NCI-H1436 treated with DMSO at 0.1 percent for 48 hours (cell line): Measurements from ENCODE around the gene RAMP2.
"Not testable (repeated sequence)": the region's sequence is repeated elsewhere in the genome, so short reads cannot be mapped to it uniquely, and the experiment has no call there.

Experiments used
- DNase-seq: peaks from one replicate; lab custom pipeline; 2025; lab: John Stamatoyannopoulos, UW

Gene RAMP2

GRCh38 chr17:42760652-42761581, at the start of gene RAMP2:
RAMP2 (plus strand) TSS chr17:42761227; CDS start chr17:42761262, 35 bp downstream.
- no peak for DNase-seq

DNA sequence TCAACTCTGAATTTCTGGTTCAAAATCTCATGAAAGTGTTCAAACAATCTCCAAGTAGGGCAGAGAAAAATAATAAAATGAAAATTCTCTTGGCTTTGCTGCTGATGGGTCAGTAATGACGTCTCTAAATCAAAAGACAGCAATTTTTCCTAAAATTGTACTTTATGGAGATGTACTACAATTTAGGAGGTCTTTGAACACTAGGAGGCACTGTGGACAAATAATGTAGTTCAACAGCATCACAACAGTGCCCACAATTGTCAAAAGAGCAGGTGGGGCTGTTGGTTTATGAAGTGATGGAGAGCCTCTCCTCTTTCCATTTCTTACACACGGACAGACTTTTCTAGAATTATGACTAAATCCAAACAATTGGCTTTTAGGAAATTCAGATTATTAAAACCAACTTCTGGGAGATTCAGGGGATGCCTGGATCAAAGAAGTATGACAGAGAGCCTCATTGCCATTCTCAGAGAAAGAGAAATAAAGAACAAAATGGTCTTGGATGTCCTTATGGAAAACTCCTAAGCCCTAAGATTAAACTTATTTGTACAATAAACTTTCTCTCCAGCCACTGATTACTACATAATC, 39.9 kb upstream of the RAMP2 start:
- DNase-seq: peak; percentile 30

DNA sequence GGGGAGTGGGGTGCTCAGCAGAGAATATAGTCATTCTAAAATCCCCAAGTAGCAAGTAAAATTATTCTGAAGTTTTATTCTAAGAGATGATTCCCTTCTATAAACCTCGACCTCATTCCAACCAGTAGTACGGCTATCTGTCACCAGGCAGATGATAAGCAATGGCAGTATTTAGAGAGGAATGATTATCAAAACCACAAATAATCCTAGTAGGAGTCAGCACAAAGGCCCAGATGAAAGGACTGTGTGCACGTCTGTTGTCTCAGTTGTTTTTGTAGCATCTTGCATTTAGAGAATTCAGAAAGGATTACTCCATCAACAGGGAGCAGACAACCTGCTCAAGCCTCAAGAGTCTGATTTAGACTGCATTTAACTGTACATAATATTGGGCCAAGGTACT, 37.4 kb upstream of the RAMP2 start:
- DNase-seq: no peak

- no peak for DNase-seq
Measured at GRCh38 chr17:42725143-42725542, 35.9 kb upstream of the RAMP2 start.

- no peak for DNase-seq
Measured at GRCh38 chr17:42740699-42741098, 20.3 kb upstream of the RAMP2 start.

- not testable (repeated sequence) for DNase-seq
Measured at GRCh38 chr17:42742916-42743315, 18.1 kb upstream of the RAMP2 start.

DNA sequence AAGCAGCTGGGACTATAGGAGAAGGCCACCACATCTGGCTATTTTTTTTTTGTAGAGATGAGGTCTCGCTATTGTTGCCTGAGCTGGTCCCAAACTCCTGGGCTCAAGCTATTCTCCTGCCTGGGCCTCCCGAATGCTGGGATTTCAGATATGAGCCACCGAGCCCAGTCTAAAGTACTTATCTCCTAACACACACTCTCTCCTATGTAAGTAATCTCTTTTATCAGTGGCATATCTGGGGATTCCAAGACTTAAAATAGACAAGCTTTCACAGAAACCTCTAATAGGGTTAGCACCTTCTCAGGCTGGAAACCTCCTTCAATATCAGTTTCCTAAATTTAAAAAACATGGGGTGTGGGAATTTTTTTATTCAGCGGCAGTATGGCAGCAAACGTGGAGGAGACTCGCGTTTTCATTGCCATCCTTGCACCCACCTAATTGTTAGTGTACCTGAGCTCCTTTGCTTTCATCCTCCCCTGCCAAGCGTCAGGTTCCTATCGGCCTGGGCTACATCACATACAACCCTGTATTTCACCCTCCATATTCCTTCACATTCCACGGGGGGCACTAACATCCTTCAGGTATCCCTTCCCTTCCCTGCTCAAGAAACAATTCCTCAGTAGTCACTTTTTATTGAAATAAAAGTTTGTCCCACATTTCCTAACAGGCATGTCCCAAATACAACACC, 17.3 kb upstream of the RAMP2 start:
- no peak for DNase-seq

- no peak for DNase-seq
Measured at GRCh38 chr17:42744283-42744805, 16.7 kb upstream of the RAMP2 start.

DNA sequence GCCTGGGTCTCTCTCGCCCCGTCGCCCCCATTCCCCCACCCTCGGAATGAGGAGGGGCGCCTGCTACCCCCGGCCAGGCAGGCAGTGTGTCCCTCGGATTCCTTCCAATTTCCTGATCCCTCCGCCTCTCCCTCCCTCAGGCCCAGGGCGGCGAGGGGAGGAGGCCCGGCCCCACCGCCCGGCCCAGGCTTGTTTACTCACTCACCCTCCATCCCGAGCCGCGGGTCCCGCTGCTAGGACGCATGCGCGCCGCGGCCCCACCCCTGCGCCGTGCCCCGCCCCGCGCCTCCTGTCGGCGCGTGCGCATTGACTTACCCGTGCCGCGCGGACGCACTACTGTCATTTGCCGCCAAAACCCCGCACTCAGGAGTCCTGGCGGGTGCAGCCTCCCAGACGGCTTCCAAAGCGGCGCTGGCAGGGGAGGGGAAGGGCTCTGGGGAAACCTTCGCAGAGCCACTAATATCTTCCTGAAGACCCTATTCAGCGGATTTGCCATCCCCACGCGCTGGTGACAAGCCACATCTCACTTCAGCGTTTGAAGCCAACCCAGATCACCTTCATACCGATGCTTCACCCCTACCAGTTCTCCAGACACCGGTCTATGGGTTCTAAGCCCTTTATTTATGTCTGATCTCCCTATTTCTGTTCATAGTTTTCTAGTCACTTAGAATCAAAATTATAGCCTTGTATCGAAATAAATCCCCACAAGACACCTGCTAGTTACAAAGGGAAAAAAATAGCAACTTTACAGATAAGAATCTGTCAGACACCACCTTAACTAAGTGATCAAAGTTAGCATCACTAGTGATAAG, 16.0 kb upstream of the RAMP2 start, which contains the start of gene EZH1:
TSS of gene EZH1 (minus strand) at position 235 of the 812 bp plus-strand sequence. CDS start 16,099 bp downstream, outside the sequence.
- peak; percentile 84 for DNase-seq

DNA sequence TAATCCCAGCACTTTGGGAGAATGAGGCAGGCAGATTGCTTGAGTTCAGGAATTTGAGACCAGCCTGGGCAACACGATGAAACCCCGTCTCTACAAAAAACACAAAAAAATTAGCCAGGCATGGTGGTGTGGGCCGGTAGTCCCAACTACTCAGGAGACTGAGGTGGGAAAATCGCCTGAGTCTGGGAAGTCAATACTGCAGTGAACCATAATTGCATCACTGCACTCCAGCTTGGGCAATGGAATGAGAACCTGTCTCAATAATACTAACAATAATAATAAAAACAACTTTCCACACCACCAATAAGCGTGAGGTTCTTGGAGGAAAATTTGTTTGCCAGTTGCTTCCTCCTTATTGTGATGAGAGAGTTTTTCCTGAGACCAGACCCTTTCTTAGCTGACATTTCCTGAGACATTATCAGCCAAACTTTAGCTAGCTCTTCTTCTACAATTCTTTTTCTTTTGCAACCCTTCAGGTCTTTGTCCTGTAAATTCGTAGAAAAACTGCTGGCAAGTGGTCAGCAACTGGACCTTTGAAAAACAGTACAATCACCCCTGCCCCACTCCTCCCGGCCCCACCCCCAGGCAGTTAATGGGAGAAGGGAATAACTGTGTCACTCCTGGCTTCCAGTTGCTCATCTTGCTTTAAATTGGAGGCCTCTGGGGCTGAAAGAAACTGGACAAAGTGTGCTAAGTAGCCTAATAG, 12.7 kb upstream of the RAMP2 start:
- no peak for DNase-seq

DNA sequence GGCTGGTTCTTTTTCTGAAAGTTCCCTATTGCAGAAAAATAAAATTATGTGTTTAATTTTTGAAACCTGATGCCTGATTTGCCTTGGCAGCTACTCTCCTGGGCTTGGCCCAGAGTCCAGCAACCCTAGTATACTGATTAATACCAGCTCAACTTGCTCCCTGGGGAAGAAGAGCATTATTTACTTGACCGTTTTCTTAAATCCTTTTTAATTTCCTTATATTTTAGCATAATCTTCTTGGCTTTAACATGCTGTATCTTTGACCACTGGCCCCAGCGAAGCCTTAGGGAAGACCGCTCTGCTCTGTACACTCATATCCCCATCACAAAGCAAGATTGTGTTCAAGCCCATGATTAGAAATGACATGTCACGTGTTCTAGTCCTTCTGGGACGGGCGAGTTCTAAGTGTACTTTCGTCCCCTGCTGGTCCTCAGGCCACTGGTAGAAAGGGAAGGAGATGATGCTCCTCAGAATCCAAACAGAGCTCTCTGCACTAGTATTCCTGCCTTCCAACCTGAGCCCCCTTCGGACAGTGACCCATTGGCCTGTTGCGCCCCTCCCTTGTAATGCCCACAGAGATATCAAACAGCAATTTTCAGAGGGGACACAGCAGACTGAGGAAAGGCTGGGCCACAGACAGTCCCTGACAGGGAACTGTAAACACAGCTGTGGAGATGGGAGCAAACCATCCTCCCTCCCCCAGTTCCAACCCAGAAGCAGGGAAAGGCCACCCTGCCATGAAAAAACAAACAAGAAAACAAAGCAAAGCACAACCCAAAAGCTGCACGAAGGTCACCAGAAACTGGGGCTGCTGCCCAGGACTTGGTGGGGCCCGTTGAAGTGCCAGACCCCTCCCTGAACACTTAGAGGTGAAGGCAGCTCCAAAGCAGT, 11.9 kb upstream of the RAMP2 start:
- DNase-seq: no peak

DNA sequence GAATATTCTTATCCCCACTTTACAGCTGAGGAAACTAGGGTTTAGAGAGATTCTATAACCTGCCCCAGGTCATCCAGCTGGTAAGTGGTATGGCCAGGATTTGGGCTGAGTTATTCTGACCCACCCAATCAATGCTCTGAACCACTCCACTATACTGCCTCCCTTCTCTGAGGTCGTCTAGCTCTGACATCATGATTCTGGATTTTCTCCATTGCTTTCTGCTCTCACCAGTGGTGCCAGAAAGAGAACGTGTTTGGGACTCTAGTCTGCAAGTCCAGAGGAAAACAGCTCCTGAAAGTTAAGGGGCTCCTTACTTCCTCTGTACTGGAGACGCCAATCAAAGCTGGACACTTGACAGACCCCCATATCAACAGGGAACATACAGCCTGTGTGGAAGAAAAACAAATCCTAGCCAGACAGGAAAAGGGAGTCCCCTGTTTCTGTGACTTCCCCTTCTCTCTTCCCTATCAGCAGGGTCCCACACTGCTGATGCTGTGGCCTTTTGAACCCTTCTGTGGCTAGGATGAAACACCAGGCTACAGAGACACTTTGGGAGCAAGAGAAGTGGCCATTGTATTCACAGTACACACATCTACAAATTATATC, 10.2 kb upstream of the RAMP2 start:
- DNase-seq: no peak

DNA sequence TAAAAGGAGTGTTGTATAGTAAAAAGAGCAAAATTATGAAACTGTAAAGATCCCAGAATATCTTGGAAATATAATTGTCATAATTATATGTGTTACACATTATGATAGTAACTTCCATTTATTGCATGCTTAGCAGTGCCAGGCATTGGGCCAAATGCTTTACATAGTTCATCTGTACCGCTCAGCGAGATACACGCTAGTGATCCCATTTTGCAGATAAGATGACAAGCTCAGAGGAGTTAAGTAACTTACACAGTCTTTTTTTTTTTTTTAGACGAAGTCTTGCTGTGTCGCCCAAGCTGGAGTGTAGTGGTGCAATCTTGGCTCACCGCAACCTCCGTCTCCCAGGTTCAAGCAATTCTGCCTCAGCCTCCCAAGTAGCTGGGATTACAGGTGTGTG, 9.4 kb upstream of the RAMP2 start:
- no peak for DNase-seq

DNA sequence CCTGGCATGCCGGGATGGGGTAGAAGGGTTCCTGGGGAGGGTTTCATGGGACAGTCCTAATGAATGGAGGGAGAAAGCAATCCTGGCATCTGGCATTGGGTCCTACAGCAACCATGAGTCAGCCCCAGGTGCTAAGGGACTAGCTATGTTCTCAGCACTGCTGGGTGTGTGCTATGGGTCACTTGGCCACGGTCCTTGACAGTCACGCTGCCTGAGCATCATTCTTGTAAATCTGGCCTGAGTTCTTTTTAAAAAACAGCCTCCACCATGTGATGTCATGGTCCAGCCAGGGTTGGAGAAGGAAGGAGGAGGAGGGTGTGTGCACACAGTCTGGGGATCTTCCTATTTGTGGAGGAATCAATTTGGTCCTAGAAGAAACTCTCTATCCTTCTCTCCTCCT, 6.2 kb upstream of the RAMP2 start:
- DNase-seq: no peak

DNA sequence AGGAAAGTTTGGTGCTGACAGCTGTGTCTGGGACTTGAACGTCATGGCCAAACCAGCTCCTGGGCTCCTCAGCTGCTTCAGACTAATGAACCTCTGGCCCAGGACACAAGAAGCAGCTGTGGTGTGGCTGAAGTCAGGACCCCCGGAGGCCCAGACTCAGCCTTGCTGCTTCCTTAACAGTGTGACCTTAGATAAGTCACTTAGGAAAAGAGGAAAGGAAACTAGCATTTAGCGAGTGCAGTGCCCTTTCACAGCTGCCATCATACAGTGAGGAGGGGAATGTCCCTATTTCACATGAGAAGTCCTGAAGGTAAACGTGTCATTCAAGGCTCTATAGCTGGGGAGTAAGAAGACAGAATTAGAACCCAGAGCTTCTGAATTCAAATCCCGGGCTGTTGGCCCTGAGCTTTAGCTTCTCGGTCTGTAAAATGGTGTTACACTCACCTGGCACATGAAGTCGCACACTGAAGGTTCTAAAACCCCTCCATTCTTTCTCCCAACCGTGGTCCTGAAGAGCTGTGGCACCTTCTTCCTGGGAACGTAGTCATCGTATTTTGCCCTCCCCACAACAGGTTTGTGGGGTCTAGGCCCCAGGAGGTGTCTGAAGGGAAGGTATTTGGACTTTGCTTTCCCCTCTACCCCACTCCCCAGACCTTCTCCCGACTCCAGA, 910 bp upstream of the RAMP2 start:
- no peak for DNase-seq

- no peak for DNase-seq
Measured at GRCh38 chr17:42761638-42762037, 611 bp downstream of the RAMP2 start.

DNA sequence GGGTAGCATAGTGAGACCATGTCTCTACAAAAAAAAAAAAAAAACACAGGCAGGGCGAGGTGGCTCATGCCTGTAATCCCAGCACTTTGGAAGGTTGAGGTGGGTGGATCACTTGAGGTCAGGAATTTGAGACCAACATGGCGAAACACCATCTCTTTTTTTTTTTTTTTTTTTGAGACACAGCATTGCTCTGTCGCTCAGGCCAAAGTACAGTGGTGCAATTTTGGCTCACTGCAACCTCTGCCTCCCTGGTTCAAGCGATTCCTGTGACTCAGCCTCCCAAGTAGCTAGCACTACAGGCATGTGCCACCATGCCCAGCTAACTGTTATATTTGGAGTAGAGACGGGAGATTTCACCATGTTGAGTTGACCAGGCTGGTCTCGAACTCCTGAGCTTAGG, 5.1 kb downstream of the RAMP2 start:
- no peak for DNase-seq

- no peak for DNase-seq
Measured at GRCh38 chr17:42767512-42767911, 6.5 kb downstream of the RAMP2 start.

- DNase-seq: not testable (repeated sequence)
Measured at GRCh38 chr17:42768006-42768405, 7.0 kb downstream of the RAMP2 start.
